T-helper 17 cell (primary cell): ENCODE data around the gene BIN2. TPM values are rescaled to one million over a fixed set of nuclear protein-coding genes. Genes with fewer than 3 reads are reported as not detected.
"Not testable (repeated sequence)": the region's sequence is repeated elsewhere in the genome, so short reads cannot be mapped to it uniquely, and the experiment has no call there.

Experiments
- ATAC-seq: fragments of 150-1000 bp; cut with Tn5 transposase; 2 replicates; pipeline ENCODE4 v1.10.0; 2021; ENCODE audit warnings: mild to moderate bottlenecking, moderate library complexity
- DNase-seq, 3 donors: peaks; one replicate each; pipeline versions ENCODE4 v3.0.0 to v3.0.0-alpha.2; 2020 to 2021
- H3K9me3 ChIP-seq: one replicate; pipeline ENCODE4 v1.7.0; 2013; ENCODE audit warnings: low read length, mild to moderate bottlenecking; ENCODE audit not compliant: control insufficient read depth, poor library complexity, severe bottlenecking
- H3K27ac Mint-ChIP-seq: one replicate; pipeline ENCODE4 v1.8.0; 2022; ENCODE audit warnings: mild to moderate bottlenecking, moderate library complexity, mixed read lengths
- H3K27me3 Mint-ChIP-seq: one replicate; pipeline ENCODE4 v1.8.0; 2022; ENCODE audit warnings: mixed read lengths
- H3K36me3 Mint-ChIP-seq: one replicate; pipeline ENCODE4 v1.8.0; 2022; ENCODE audit warnings: low read depth, mixed read lengths
- H3K4me1 Mint-ChIP-seq: one replicate; pipeline ENCODE4 v1.8.0; 2022; ENCODE audit warnings: mild to moderate bottlenecking, mixed read lengths
- H3K4me3 Mint-ChIP-seq: one replicate; pipeline ENCODE4 v1.8.0; 2022; ENCODE audit warnings: mild to moderate bottlenecking, moderate library complexity, mixed read lengths
- total RNA-seq, 4 donors: library from RNA in 2 of 4; stranded (reverse) in 2 of 4; gene quantifications; one replicate each; pipeline ENCODE4 v1.2.3 and lab custom pipeline; 2022 to 2026

BIN2 gene
- total RNA-seq, 2 donors from 2014 or later = 216 to 233 TPM

DNA sequence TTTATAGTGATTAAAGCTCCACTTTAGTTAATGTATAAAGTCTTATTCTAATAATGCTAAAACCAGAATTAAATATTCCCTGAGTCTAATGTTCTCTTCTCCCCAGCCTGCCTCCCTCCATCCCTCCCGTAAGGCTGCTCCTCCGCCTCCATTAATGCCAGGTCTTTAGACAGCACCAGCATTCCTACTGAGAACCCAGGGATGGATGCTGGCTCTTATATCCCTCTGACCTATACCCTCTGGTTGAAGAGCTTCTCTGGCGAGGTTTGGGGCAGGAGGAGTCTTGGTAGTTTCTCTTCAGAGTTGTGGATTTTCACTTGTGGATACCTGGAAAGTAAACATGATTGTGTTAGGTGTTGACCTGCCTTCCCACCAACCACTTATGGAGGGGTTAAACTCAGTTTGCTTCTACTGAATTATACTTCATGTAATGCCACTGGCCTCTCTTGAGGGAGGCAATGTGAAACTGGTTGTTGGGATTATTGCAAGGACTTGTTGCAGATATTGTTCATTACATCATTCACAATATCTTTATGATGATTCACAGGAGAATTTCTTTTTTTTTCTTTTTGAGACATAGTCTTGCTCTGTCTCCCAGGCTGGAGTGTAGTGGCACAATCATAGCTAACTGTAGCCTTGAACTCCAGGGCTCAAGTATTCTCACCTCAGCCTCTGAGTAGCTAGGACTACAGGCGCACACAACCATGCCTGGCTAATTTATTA is 42.6 kb downstream of the BIN2 start:
- ATAC-seq (no peak), DNase-seq (no peak)
- H3K27ac Mint-ChIP-seq = no peak overlapping the region

GRCh38 chr12:51275088-51275487 is 48.9 kb downstream of the BIN2 start:
- no peak overlapping the region for H3K27ac Mint-ChIP-seq

More for the DNA sequence above, 42.6 kb downstream of the BIN2 start:
- Mint-ChIP-seq H3K36me3 (no peaks in the 10 kb centered on the region), H3K4me1 (peaks cover 2% of the 10 kb centered on the region), H3K4me3 (no peak overlapping the region), H3K27me3 (no peaks in the 10 kb centered on the region)
- no peaks in the 10 kb centered on the region for H3K9me3 ChIP-seq

DNA sequence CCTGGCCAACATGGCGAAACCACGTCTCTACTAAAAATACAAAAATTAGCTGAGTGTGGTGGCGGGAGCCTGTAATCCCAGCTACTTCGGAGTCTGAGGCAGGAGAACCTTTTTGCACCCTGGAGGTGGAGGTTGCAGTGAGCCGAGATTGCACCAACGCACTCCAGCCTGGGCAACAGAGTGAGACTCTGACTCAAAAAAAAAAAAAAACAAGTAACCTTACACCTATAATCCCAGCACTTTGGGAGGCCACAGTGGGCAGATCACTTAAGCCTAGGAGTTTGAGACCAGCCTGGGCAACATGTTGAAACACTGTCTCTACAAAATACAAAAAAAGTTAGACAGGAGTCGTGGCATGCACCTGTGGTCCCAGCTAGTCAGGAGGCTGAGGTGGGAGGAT is 51.2 kb downstream of the BIN2 start:
- peaks cover 19% of the 10 kb centered on the region for H3K4me1 Mint-ChIP-seq
- not testable (repeated sequence) for H3K4me3 Mint-ChIP-seq, H3K27me3 Mint-ChIP-seq, ATAC-seq, H3K9me3 ChIP-seq, DNase-seq, H3K27ac Mint-ChIP-seq, H3K36me3 Mint-ChIP-seq

More at GRCh38 chr12:51275088-51275487, 48.9 kb downstream of the BIN2 start:
- H3K4me3 Mint-ChIP-seq = no peak overlapping the region
- no peaks in the 10 kb centered on the region for H3K9me3 ChIP-seq
- H3K36me3 Mint-ChIP-seq = no peaks in the 10 kb centered on the region
- peaks cover 12% of the 10 kb centered on the region for H3K4me1 Mint-ChIP-seq
- DNase-seq (no peak), ATAC-seq (no peak)
- H3K27me3 Mint-ChIP-seq = no peaks in the 10 kb centered on the region

- no peaks in the 10 kb centered on the region for H3K9me3 ChIP-seq
- ATAC-seq = no peak
- DNase-seq = no peak
- Mint-ChIP-seq H3K36me3 (no peaks in the 10 kb centered on the region), H3K27ac (peak overlapping the region; percentile 90), H3K4me1 (peaks cover 21% of the 10 kb centered on the region), H3K27me3 (no peaks in the 10 kb centered on the region), H3K4me3 (peak overlapping the region; percentile 97)
Measured at GRCh38 chr12:51270951-51271518, 52.9 kb downstream of the BIN2 start.

DNA sequence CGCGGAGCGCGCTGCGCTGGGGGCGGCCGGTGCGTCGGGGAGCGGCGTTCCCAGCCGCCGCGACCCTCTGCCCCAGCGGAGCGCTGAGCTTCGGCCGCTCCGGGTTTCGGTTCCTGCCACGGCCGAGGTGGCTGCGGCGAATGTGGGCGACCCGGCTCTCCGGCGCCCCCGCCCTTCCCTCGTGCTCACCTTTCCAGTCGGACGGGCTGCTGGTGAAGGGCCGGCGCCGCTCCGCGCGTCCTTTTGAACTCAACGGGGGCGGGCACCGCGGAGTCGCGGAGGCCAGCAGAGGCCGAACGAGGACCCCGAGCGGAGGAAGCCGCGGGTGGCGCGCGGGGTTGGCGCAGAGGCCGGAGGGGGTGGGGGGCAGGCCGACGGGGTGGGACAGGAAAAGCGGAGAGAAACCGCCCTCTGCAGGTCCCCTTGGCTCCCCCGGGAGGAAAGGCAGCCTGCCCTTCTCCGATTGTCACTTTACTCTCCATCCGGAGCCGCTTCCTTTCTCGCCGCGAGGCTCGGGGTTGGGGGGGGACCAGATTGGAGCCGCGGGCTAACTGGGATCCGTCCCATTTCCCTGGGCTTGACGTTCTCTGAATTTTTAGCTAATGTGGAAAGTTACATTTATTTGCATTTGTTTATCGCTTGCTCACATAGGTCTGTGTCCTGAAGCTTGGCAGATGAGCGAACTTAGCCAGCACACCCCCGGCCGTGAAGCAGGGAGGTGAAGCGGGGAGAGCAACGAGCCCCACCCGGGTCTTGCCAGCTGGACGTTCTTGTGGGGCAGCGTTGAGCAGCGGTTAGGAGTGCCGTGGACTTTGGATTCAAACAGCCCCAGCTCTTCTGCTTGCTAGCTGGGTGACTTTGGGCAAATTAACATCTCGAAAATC is 53.7 kb downstream of the BIN2 start, which contains the start of gene SMAGP:
TSS of gene SMAGP (minus strand) at position 349 of the 884 bp plus-strand sequence. CDS start 1,137 bp downstream, outside the sequence.
- Mint-ChIP-seq H3K4me3 (peak within 1 kb of the TSS; percentile 97), H3K27me3 (no peaks in the 10 kb centered on the region), H3K4me1 (peaks cover 24% of the 10 kb centered on the region), H3K36me3 (peaks cover 2% of the 10 kb centered on the region), H3K27ac (peak within 1 kb of the TSS; percentile 90)
- peak; percentile 14 to 36 (median 31) for DNase-seq
- H3K9me3 ChIP-seq = no peaks in the 10 kb centered on the region
- ATAC-seq = peak; percentile 58

GRCh38 chr12:51269174-51270066 is 54.6 kb downstream of the BIN2 start:
- peak overlapping the region; percentile 84 for H3K4me3 Mint-ChIP-seq
- peak; percentile 38 to 42 (median 41) for DNase-seq
- H3K27me3 Mint-ChIP-seq = no peaks in the 10 kb centered on the region
- peaks cover 28% of the 10 kb centered on the region for H3K4me1 Mint-ChIP-seq
- peak overlapping the region; percentile 16 for H3K27ac Mint-ChIP-seq
- peak; percentile 78 for ATAC-seq
- H3K36me3 Mint-ChIP-seq = peaks cover 2% of the 10 kb centered on the region
- H3K9me3 ChIP-seq = no peaks in the 10 kb centered on the region

GRCh38 chr12:51265024-51265423 is 59.0 kb downstream of the BIN2 start:
- peaks cover 28% of the 10 kb centered on the region for H3K4me1 Mint-ChIP-seq
- H3K27ac Mint-ChIP-seq = no peak overlapping the region
- no peak overlapping the region for H3K4me3 Mint-ChIP-seq
- peaks cover 2% of the 10 kb centered on the region for H3K36me3 Mint-ChIP-seq
- ATAC-seq (peak; percentile 38), DNase-seq (no peak)
- no peaks in the 10 kb centered on the region for H3K9me3 ChIP-seq
- no peaks in the 10 kb centered on the region for H3K27me3 Mint-ChIP-seq

DNA sequence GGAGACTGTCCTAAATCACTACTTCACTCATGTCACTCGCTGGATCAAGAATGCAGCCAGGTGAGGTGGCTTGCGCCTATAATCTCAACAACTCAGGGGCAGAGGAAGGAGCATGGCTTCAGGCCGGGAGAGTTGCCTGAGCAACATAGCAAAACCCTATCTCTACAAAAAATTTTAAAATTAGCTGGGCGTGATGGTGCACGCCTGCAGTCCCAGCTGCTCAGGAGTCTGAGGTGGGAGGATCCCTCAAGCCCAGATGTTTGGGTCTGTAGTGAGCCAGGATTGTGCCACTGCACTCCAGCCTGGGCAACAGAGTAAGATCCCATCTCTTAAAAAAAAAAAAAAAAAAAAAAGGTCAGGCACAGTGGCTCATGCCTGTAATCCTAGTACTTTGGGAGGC is 59.7 kb downstream of the BIN2 start:
- Mint-ChIP-seq H3K4me1 (peaks cover 26% of the 10 kb centered on the region), H3K36me3 (peaks cover 2% of the 10 kb centered on the region), H3K27ac (no peak overlapping the region), H3K4me3 (no peak overlapping the region), H3K27me3 (no peaks in the 10 kb centered on the region)
- no peaks in the 10 kb centered on the region for H3K9me3 ChIP-seq
- no peak for DNase-seq
- ATAC-seq = no peak

- H3K27ac Mint-ChIP-seq = no peak overlapping the region
- H3K9me3 ChIP-seq = no peaks in the 10 kb centered on the region
- DNase-seq = no peak
- peaks cover 20% of the 10 kb centered on the region for H3K4me1 Mint-ChIP-seq
- peaks cover 2% of the 10 kb centered on the region for H3K36me3 Mint-ChIP-seq
- no peaks in the 10 kb centered on the region for H3K27me3 Mint-ChIP-seq
- no peak for ATAC-seq
- no peak overlapping the region for H3K4me3 Mint-ChIP-seq
Measured at GRCh38 chr12:51263341-51263740, 60.6 kb downstream of the BIN2 start.

DNA sequence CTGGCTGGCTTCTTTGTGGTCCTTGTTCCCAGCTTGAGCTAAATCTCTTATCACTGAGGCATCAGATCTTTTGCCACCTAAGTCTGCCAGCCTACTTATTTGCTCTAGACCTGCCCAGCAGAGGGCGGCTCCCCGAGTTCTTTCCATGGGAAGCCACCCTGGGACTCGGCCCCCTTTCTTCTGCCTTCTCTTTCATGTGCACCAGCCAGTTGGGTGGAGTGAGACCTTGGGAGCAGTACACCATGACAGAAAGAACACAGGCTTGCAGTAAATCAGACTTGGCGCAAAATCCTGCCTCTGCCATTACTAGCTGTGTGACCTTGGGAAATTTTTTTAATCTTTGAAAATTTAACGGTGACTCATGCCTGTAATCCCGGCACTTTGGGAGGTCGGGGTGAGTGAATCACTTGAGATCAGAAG is 61.2 kb downstream of the BIN2 start:
- peaks cover 2% of the 10 kb centered on the region for H3K36me3 Mint-ChIP-seq
- ATAC-seq (peak; percentile 46), DNase-seq (peak in 1 of 3 donors; percentile 14)
- peaks cover 20% of the 10 kb centered on the region for H3K4me1 Mint-ChIP-seq
- H3K27me3 Mint-ChIP-seq = no peaks in the 10 kb centered on the region
- H3K27ac Mint-ChIP-seq = no peak overlapping the region
- H3K9me3 ChIP-seq = no peaks in the 10 kb centered on the region
- H3K4me3 Mint-ChIP-seq = no peak overlapping the region

- not testable (repeated sequence) for DNase-seq, H3K9me3 ChIP-seq, ATAC-seq, H3K4me3 Mint-ChIP-seq, H3K27ac Mint-ChIP-seq, H3K27me3 Mint-ChIP-seq, H3K36me3 Mint-ChIP-seq
- H3K4me1 Mint-ChIP-seq = peaks cover 15% of the 10 kb centered on the region
Measured at GRCh38 chr12:51259600-51259999, 64.4 kb downstream of the BIN2 start.

DNA sequence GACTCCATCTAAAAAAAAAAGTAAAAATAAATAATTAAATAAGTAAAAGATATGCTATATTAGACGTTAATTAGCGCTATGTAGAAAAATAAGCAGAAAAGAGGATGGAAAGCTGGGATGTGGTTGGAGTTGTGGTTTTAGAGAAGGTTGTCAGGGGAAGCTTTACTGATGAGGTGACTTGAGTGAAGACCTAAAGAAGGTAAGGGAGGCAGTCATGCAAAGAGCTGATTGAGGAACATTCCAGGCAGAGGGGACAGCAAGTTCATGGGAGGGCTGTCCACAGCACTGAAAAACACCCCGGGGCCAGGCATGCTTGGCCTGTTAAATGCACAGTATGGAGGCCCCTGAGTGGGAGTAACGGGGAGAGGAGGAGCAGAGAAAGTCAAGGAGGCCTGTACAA is 69.4 kb downstream of the BIN2 start:
- peaks cover 12% of the 10 kb centered on the region for H3K4me1 Mint-ChIP-seq

More for the DNA sequence above, 69.4 kb downstream of the BIN2 start:
- H3K36me3 Mint-ChIP-seq = peaks cover 3% of the 10 kb centered on the region
- H3K27me3 Mint-ChIP-seq = no peaks in the 10 kb centered on the region
- ATAC-seq (no peak), DNase-seq (no peak)
- no peaks in the 10 kb centered on the region for H3K9me3 ChIP-seq
- H3K27ac Mint-ChIP-seq = no peak overlapping the region
- H3K4me3 Mint-ChIP-seq = no peak overlapping the region
